Endothelial cell (in vitro differentiated cells): Measurements from ENCODE around the gene SNCB. TPM values are rescaled to one million over a fixed set of nuclear protein-coding genes. Genes with fewer than 3 reads are reported as not detected.

Source experiments
- DNase-seq: peaks from one replicate; pipeline ENCODE4 v3.0.0; 2021; ENCODE audit warnings: low spot score
- H3K27ac Mint-ChIP-seq: one replicate; pipeline ENCODE4 v1.8.0; 2021; ENCODE audit warnings: mixed read lengths, inconsistent platforms; ENCODE audit not compliant: unreplicated experiment
- H3K27me3 Mint-ChIP-seq: one replicate; pipeline ENCODE4 v1.8.0; 2021; ENCODE audit warnings: mild to moderate bottlenecking, moderate library complexity, mixed read lengths, inconsistent platforms; ENCODE audit not compliant: unreplicated experiment
- H3K36me3 Mint-ChIP-seq: one replicate; pipeline ENCODE4 v1.8.0; 2021; ENCODE audit warnings: mild to moderate bottlenecking, low read depth, mixed read lengths, inconsistent platforms; ENCODE audit not compliant: unreplicated experiment
- H3K4me1 Mint-ChIP-seq: one replicate; pipeline ENCODE4 v1.8.0; 2021; ENCODE audit warnings: mild to moderate bottlenecking, mixed read lengths, inconsistent platforms; ENCODE audit not compliant: unreplicated experiment
- H3K4me3 Mint-ChIP-seq: one replicate; pipeline ENCODE4 v1.8.0; 2021; ENCODE audit warnings: mild to moderate bottlenecking, mixed read lengths, inconsistent platforms; ENCODE audit not compliant: unreplicated experiment
- H3K9me3 Mint-ChIP-seq: one replicate; pipeline ENCODE4 v1.8.0; 2021; ENCODE audit warnings: mixed read lengths, inconsistent platforms; ENCODE audit not compliant: unreplicated experiment
- total RNA-seq: library from RNA; stranded (reverse); fragmentation: NEBNext Ultra II Directional; extraction: Animal tissue kit (Norgen Biotek cat#: 25700); gene quantifications from one replicate; pipeline ENCODE4 v1.2.1, GENCODE V29; 2021; ENCODE audit not compliant: unreplicated experiment
- TF ChIP-seq, protein P1 (sequence below): fragments of 200-600 bp; sonication (generic); IDR thresholded peaks from one replicate; pipeline ENCODE4 v1.5.0; 2021; ENCODE audit warnings: antibody characterized with exemption; ENCODE audit not compliant: unreplicated experiment

The SNCB gene
- total RNA-seq, 1 donor from 2014 or later = 0.80 TPM

DNA sequence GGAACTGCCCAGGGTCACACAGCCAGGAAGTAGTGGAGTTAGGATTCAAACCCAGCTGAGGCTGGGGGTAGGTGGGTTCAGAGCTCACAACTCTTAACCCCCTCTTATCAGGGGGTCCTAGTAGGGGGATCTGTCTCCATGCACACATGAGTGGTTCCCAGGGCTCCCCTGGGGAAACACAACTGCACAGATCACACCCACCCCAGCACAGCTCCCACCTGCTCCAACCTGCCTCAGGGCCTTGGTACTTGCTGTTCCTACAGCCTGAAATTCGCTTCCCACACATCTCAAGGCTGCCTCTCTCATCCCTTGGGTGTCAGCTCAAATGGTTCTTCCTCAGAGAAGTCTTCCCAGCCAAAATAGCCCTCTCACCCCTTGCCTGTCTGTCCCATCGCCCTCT, 4.8 kb downstream of the SNCB start:
- H3K27me3 Mint-ChIP-seq = peaks cover 14% of the 10 kb centered on the region

DNA sequence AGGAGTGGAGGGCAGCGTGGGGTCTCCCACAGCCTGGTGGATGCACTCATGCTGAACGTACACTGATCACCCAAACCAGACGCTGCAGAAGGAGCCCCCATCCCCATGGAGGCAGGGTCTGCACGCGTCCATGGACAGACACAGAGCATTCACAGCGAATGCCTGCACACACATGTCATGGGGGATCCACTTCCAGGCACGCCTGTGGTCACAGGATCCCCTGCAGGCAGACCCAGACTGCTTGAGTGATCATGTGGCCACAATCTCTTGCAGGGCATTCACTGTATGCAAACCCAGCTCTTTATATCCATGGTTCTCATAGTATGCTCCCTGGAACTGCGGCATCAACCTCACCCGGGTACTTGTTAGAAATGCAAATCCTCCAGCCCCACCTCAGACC, 5.4 kb downstream of the SNCB start:
- peaks cover 14% of the 10 kb centered on the region for H3K27me3 Mint-ChIP-seq
- no peak for DNase-seq
- no peaks in the 10 kb centered on the region for H3K9me3 Mint-ChIP-seq
- H3K4me1 Mint-ChIP-seq = peaks cover 3% of the 10 kb centered on the region
- H3K36me3 Mint-ChIP-seq = no peaks in the 10 kb centered on the region
- H3K27ac Mint-ChIP-seq = no peak overlapping the region
- TF ChIP-seq, protein P1, sequence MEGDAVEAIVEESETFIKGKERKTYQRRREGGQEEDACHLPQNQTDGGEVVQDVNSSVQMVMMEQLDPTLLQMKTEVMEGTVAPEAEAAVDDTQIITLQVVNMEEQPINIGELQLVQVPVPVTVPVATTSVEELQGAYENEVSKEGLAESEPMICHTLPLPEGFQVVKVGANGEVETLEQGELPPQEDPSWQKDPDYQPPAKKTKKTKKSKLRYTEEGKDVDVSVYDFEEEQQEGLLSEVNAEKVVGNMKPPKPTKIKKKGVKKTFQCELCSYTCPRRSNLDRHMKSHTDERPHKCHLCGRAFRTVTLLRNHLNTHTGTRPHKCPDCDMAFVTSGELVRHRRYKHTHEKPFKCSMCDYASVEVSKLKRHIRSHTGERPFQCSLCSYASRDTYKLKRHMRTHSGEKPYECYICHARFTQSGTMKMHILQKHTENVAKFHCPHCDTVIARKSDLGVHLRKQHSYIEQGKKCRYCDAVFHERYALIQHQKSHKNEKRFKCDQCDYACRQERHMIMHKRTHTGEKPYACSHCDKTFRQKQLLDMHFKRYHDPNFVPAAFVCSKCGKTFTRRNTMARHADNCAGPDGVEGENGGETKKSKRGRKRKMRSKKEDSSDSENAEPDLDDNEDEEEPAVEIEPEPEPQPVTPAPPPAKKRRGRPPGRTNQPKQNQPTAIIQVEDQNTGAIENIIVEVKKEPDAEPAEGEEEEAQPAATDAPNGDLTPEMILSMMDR = no peak
- no peak overlapping the region for H3K4me3 Mint-ChIP-seq

More for the DNA sequence above, 4.8 kb downstream of the SNCB start:
- no peaks in the 10 kb centered on the region for H3K9me3 Mint-ChIP-seq
- peaks cover 3% of the 10 kb centered on the region for H3K4me1 Mint-ChIP-seq
- no peak overlapping the region for H3K27ac Mint-ChIP-seq
- H3K4me3 Mint-ChIP-seq = no peak overlapping the region
- no peaks in the 10 kb centered on the region for H3K36me3 Mint-ChIP-seq
- TF ChIP-seq, protein P1 = no peak
- no peak for DNase-seq

DNA sequence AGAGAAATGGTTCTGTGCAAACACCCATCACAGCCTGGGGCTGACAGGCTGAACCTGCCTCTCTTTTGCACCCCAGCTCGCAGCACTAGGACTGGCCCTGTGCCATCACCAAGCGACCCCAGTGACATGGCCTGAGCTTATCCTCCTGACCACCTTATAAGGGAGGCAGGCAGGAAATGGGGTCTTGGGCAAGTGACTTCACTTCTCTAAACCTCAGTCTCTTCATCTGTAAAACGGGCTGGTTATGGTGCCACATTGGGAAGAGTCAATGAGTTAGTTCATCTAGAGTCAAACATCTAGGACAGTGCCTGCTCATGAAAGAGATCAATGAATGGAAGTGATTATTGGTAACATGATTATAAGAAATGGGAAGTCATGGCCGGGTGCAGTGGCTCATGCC, 6.2 kb downstream of the SNCB start:
- no peak for DNase-seq
- Mint-ChIP-seq H3K36me3 (no peaks in the 10 kb centered on the region), H3K4me1 (peaks cover 3% of the 10 kb centered on the region), H3K27me3 (peaks cover 13% of the 10 kb centered on the region), H3K27ac (no peak overlapping the region), H3K9me3 (no peaks in the 10 kb centered on the region), H3K4me3 (no peak overlapping the region)
- TF ChIP-seq, protein P1 = no peak

DNA sequence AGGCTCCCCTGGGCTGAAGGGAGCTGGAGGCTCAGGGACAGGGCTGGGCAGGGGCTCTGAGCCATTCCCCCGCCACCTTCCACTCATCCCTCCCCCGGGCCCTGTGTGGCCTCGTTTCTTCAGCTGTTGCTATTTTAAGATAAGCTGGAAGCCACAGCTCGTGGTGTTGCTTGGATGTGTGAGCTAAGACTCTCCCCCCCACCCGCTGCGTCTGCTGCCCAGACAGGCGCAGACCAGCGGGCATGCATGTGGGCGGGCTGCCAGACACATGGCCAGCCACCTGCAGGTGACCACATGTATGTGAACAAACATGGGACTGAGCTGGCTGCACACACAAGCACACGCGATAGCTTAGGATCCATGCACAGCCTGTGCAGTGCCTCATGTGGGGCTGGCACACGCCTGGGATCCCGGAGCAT, 8.7 kb downstream of the SNCB start:
- DNase-seq = no peak
- no peaks in the 10 kb centered on the region for H3K9me3 Mint-ChIP-seq

DNA sequence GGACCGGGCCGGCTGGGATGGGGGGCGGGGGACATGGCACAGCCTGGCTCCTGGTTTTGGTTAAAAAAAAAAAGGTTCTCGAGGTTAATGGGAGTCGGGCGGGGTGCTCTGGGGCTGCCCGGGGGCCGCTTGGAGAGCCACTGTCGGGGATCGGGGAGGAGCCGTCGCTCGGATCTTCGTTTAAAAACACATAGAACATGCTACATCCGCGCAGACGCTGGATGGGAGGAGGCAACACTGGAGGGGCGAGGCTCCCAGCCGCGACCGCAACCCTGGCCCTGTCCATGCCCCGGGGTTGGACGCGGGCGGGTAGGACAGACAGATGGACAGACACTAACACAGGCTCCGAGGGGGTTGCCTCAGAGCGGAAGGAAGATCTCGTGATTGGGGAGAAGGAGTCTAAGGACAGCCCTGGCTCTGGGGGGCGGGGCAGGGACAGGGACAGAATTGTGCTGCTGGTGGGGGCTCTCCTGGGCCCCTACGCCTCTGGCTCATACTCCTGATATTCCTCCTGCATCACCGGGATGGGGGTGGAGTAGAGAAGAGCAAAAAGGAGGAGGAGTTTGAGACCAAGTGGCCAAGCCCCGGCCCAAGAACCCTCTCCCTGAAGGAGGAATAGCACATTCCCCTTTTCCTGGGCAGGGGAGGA, 9.9 kb downstream of the SNCB start:
- no peaks in the 10 kb centered on the region for H3K4me1 Mint-ChIP-seq
- H3K27ac Mint-ChIP-seq = no peak overlapping the region
- TF ChIP-seq, protein P1 = no peak
- no peak for DNase-seq
- no peaks in the 10 kb centered on the region for H3K9me3 Mint-ChIP-seq
- H3K4me3 Mint-ChIP-seq = no peak overlapping the region
- H3K27me3 Mint-ChIP-seq = peaks cover 20% of the 10 kb centered on the region
- no peaks in the 10 kb centered on the region for H3K36me3 Mint-ChIP-seq

More for the DNA sequence above, 8.7 kb downstream of the SNCB start:
- Mint-ChIP-seq H3K4me3 (no peak overlapping the region), H3K36me3 (no peaks in the 10 kb centered on the region), H3K4me1 (no peaks in the 10 kb centered on the region), H3K27ac (no peak overlapping the region), H3K27me3 (peaks cover 17% of the 10 kb centered on the region)
- TF ChIP-seq, protein P1 = no peak
